HepG2 (cell line): Measurements from ENCODE around the gene SEMA3F. TPM values are rescaled to one million over a fixed set of nuclear protein-coding genes. Genes with fewer than 3 reads are reported as not detected.
A peak's percentile ranks its signal among the peaks of the same experiment; 100 is the strongest.

Experiments
- CBX5 ChIP-seq: sonication (generic); formaldehyde crosslinking; IDR thresholded peaks from 2 replicates; pipeline ENCODE4 v1.4.0; 2020; ENCODE audit warnings: missing genetic modification reagents, borderline replicate concordance
- ESRRA ChIP-seq: sonication (generic); formaldehyde crosslinking; IDR thresholded peaks from 2 replicates; pipeline ENCODE4 v1.5.1; 2020; ENCODE audit warnings: mild to moderate bottlenecking, low read depth, missing genetic modification reagents
- ISX ChIP-seq: sonication (generic); formaldehyde crosslinking; conservative IDR thresholded peaks from 2 replicates; pipeline ENCODE4 v1.5.0; 2020; ENCODE audit warnings: missing genetic modification reagents
- JUN ChIP-seq: sonication (generic); formaldehyde crosslinking; IDR thresholded peaks from 2 replicates; pipeline ENCODE4 v1.4.0; 2020; ENCODE audit warnings: mild to moderate bottlenecking, missing genetic modification reagents
- MZF1 ChIP-seq: sonication (generic); formaldehyde crosslinking; IDR thresholded peaks from 2 replicates; pipeline ENCODE4 v1.8.1; 2023; ENCODE audit warnings: mild to moderate bottlenecking, missing genetic modification reagents, borderline replicate concordance
- NR1H2 ChIP-seq: sonication (generic); formaldehyde crosslinking; IDR thresholded peaks from 2 replicates; pipeline ENCODE4 v1.8.1; 2022; ENCODE audit warnings: low read depth, missing genetic modification reagents, borderline replicate concordance
- PAWR ChIP-seq: sonication (generic); formaldehyde crosslinking; IDR thresholded peaks from 2 replicates; pipeline ENCODE4 v1.4.0; 2020; ENCODE audit warnings: missing genetic modification reagents, mild to moderate bottlenecking, borderline replicate concordance
- STAT5B ChIP-seq: sonication (generic); formaldehyde crosslinking; IDR thresholded peaks from 2 replicates; pipeline ENCODE4 v1.4.0; 2020; ENCODE audit warnings: missing genetic modification reagents
- ZBTB1 ChIP-seq: sonication (generic); formaldehyde crosslinking; IDR thresholded peaks from 2 replicates; pipeline ENCODE4 v1.4.0; 2020; ENCODE audit warnings: missing genetic modification reagents, borderline replicate concordance
- ZNF17 ChIP-seq: sonication (generic); formaldehyde crosslinking; IDR thresholded peaks from 2 replicates; pipeline ENCODE4 v1.5.0; 2020; ENCODE audit warnings: mild to moderate bottlenecking, missing genetic modification reagents
- ZNF615 ChIP-seq: sonication (generic); formaldehyde crosslinking; IDR thresholded peaks from 2 replicates; pipeline ENCODE4 v1.5.0; 2020; ENCODE audit warnings: mild to moderate bottlenecking, missing genetic modification reagents, borderline replicate concordance
- ZNF703 ChIP-seq: sonication (generic); formaldehyde crosslinking; IDR thresholded peaks from 2 replicates; pipeline ENCODE4 v1.5.1; 2020; ENCODE audit warnings: missing genetic modification reagents, mild to moderate bottlenecking, moderate library complexity, borderline replicate concordance
- ZNF709 ChIP-seq: sonication (generic); formaldehyde crosslinking; IDR thresholded peaks from 2 replicates; pipeline ENCODE4 v1.5.0; 2020; ENCODE audit warnings: mild to moderate bottlenecking, missing genetic modification reagents
- ZNF724P ChIP-seq: sonication (generic); formaldehyde crosslinking; IDR thresholded peaks from 2 replicates; pipeline ENCODE4 v1.8.0; 2022; ENCODE audit warnings: missing genetic modification reagents, borderline replicate concordance
- ZNF839 ChIP-seq: sonication (generic); formaldehyde crosslinking; IDR thresholded peaks from 2 replicates; pipeline ENCODE4 v1.4.0; 2020; ENCODE audit warnings: missing genetic modification reagents, mild to moderate bottlenecking, borderline replicate concordance
- ZSCAN21 ChIP-seq: sonication (generic); formaldehyde crosslinking; IDR thresholded peaks from 2 replicates; pipeline ENCODE4 v1.8.0; 2022; ENCODE audit warnings: mild to moderate bottlenecking, missing genetic modification reagents, moderate library complexity, borderline replicate concordance
- polyA plus RNA-seq, 8 experiments: library from polyadenylated mRNA; depleted of rRNA in 3 of 8; stranded (reverse) in 7 of 8; unstranded in 1 of 8; fragments of >200 nt; fragmentation: Illumina TruSeq in 4 of 8; extraction: Trizol in 4 of 8; gene quantifications; 2 replicates each; pipeline versions ENCODE4 v1.2.1 to v1.2.3, GENCODE V29; 2011 to 2016; ENCODE audit warnings: low read depth in 4 of 8, missing spikeins in 1 of 8, mixed read lengths in 1 of 8; ENCODE audit not compliant: insufficient read depth in 1 of 8
- total RNA-seq, 5 experiments: library from RNA; depleted of rRNA; stranded (reverse); fragments of >200 nt; fragmentation: Illumina TruSeq; extraction: Trizol; gene quantifications; 2 replicates each; pipeline ENCODE4 v1.2.3, GENCODE V29; 2016; ENCODE audit warnings: low read depth in 1 of 5
- TF ChIP-seq, protein P1 (sequence below): sonication (generic); formaldehyde crosslinking; IDR thresholded peaks from 2 replicates; pipeline ENCODE4 v1.4.0; 2020; ENCODE audit warnings: mild to moderate bottlenecking, missing genetic modification reagents
- TF ChIP-seq, protein P2 (sequence below): IDR thresholded peaks from 2 replicates; pipeline ENCODE4 v1.6.1; 2016
- TF ChIP-seq, protein P3 (sequence below): sonication (generic); formaldehyde crosslinking; IDR thresholded peaks from 2 replicates; pipeline ENCODE4 v1.5.1; 2020; ENCODE audit warnings: missing genetic modification reagents, mild to moderate bottlenecking, borderline replicate concordance
- TF ChIP-seq, protein P4 (sequence below): sonication (generic); formaldehyde crosslinking; IDR thresholded peaks from 2 replicates; pipeline ENCODE4 v1.5.0; 2020; ENCODE audit warnings: mild to moderate bottlenecking, missing genetic modification reagents, borderline replicate concordance

Gene SEMA3F
- total and polyA plus RNA-seq, 2 of the 13 experiments (the other 11 are each of a cell fraction or from before 2014, with no cell fraction given): 7.6 to 17.2 TPM

GRCh38 chr3:50195501-50196252 lies 40.6 kb downstream of the SEMA3F start (continued):
- TF ChIP-seq, protein P1, sequence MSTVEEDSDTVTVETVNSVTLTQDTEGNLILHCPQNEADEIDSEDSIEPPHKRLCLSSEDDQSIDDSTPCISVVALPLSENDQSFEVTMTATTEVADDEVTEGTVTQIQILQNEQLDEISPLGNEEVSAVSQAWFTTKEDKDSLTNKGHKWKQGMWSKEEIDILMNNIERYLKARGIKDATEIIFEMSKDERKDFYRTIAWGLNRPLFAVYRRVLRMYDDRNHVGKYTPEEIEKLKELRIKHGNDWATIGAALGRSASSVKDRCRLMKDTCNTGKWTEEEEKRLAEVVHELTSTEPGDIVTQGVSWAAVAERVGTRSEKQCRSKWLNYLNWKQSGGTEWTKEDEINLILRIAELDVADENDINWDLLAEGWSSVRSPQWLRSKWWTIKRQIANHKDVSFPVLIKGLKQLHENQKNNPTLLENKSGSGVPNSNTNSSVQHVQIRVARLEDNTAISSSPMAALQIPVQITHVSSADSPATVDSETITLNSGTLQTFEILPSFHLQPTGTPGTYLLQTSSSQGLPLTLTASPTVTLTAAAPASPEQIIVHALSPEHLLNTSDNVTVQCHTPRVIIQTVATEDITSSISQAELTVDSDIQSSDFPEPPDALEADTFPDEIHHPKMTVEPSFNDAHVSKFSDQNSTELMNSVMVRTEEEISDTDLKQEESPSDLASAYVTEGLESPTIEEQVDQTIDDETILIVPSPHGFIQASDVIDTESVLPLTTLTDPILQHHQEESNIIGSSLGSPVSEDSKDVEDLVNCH: 0 out of 2 replicates have a peak, but pooled peaks have one; percentile 89
- TF ChIP-seq ESRRA (CRISPR knock-in tag) (peak; percentile 75), MZF1 (CRISPR knock-in tag) (no peak), ISX (CRISPR knock-in tag) (no peak), NR1H2 (CRISPR knock-in tag) (peak; percentile 75; the same call in 1 of the 2 replicates), CBX5 (CRISPR knock-in tag) (peak; percentile 53; the same call in 1 of the 2 replicates), ZBTB1 (CRISPR knock-in tag) (no peak), ZSCAN21 (CRISPR knock-in tag) (peak; percentile 89), ZNF839 (CRISPR knock-in tag) (no peak), ZNF615 (CRISPR knock-in tag) (no peak), ZNF703 (peak; percentile 94; the same call in 1 of the 2 replicates), STAT5B (no peak), JUN (CRISPR knock-in tag) (0 out of 2 replicates have a peak, but pooled peaks have one; percentile 47), ZNF724P (CRISPR knock-in tag) (peak; percentile 81; the same call in 1 of the 2 replicates), PAWR (CRISPR knock-in tag) (no peak), ZNF709 (CRISPR knock-in tag) (peak; percentile 91), ZNF17 (no peak)
- TF ChIP-seq, protein P2, sequence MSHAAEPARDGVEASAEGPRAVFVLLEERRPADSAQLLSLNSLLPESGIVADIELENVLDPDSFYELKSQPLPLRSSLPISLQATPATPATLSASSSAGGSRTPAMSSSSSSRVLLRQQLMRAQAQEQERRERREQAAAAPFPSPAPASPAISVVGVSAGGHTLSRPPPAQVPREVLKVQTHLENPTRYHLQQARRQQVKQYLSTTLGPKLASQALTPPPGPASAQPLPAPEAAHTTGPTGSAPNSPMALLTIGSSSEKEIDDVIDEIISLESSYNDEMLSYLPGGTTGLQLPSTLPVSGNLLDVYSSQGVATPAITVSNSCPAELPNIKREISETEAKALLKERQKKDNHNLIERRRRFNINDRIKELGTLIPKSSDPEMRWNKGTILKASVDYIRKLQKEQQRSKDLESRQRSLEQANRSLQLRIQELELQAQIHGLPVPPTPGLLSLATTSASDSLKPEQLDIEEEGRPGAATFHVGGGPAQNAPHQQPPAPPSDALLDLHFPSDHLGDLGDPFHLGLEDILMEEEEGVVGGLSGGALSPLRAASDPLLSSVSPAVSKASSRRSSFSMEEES: peak; percentile 59
- TF ChIP-seq, protein P3, sequence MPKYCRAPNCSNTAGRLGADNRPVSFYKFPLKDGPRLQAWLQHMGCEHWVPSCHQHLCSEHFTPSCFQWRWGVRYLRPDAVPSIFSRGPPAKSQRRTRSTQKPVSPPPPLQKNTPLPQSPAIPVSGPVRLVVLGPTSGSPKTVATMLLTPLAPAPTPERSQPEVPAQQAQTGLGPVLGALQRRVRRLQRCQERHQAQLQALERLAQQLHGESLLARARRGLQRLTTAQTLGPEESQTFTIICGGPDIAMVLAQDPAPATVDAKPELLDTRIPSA (CRISPR knock-in tag): no peak; the same call in 1 of the 2 replicates
- TF ChIP-seq, protein P4, sequence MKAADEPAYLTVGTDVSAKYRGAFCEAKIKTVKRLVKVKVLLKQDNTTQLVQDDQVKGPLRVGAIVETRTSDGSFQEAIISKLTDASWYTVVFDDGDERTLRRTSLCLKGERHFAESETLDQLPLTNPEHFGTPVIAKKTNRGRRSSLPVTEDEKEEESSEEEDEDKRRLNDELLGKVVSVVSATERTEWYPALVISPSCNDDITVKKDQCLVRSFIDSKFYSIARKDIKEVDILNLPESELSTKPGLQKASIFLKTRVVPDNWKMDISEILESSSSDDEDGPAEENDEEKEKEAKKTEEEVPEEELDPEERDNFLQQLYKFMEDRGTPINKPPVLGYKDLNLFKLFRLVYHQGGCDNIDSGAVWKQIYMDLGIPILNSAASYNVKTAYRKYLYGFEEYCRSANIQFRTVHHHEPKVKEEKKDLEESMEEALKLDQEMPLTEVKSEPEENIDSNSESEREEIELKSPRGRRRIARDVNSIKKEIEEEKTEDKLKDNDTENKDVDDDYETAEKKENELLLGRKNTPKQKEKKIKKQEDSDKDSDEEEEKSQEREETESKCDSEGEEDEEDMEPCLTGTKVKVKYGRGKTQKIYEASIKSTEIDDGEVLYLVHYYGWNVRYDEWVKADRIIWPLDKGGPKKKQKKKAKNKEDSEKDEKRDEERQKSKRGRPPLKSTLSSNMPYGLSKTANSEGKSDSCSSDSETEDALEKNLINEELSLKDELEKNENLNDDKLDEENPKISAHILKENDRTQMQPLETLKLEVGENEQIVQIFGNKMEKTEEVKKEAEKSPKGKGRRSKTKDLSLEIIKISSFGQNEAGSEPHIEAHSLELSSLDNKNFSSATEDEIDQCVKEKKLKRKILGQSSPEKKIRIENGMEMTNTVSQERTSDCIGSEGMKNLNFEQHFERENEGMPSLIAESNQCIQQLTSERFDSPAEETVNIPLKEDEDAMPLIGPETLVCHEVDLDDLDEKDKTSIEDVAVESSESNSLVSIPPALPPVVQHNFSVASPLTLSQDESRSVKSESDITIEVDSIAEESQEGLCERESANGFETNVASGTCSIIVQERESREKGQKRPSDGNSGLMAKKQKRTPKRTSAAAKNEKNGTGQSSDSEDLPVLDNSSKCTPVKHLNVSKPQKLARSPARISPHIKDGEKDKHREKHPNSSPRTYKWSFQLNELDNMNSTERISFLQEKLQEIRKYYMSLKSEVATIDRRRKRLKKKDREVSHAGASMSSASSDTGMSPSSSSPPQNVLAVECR (CRISPR knock-in tag): peak; percentile 91
